Transverse colon (tissue), 4 donors: ENCODE data around the gene CCDC110. TPM values are rescaled to one million over a fixed set of nuclear protein-coding genes. Genes with fewer than 3 reads are reported as not detected.

Experiments
- DNase-seq: peaks from one replicate; pipeline ENCODE4 v3.0.0-alpha.2; 2019
- H3K27ac ChIP-seq, 4 donors: fragments of 200-600 bp; sonication (generic); 2 replicates each; pipeline ENCODE4 v1.5.1; 2016 to 2018; ENCODE audit warnings: inconsistent platforms in 4 of 4
- H3K27me3 ChIP-seq: fragments of 200-600 bp; sonication (generic); 2 replicates; pipeline ENCODE4 v1.5.1; 2017; ENCODE audit warnings: inconsistent platforms
- H3K36me3 ChIP-seq, 4 donors: fragments of 200-600 bp; sonication (generic); 2 replicates each; pipeline ENCODE4 v1.5.1; 2017 to 2019; ENCODE audit warnings: inconsistent platforms in 4 of 4
- H3K4me1 ChIP-seq, 4 donors: fragments of 200-600 bp; sonication (generic); 2 replicates each; pipeline ENCODE4 v1.5.1; 2017 to 2020; ENCODE audit warnings: inconsistent platforms in 4 of 4
- H3K4me3 ChIP-seq, 4 donors: fragments of 200-600 bp; sonication (generic); 1 replicate in 1 of 4; 2 replicates in 3 of 4; pipeline versions ENCODE4 v1.5.1 to v1.6.1; 2017 to 2019; ENCODE audit warnings: inconsistent platforms in 4 of 4
- H3K9me3 ChIP-seq, 2 donors: fragments of 200-600 bp; sonication (generic); 2 replicates each; pipeline ENCODE4 v1.5.1; 2017 to 2019; ENCODE audit warnings: inconsistent platforms in 2 of 2
- EP300 ChIP-seq: sonication (generic); formaldehyde crosslinking; IDR thresholded peaks from one replicate; pipeline ENCODE4 v1.6.1; 2017; ENCODE audit warnings: antibody characterized with exemption, low read depth
- POLR2A ChIP-seq: fragments of 450-650 bp; IDR thresholded peaks from one replicate; pipeline ENCODE4 v1.6.1; 2016; ENCODE audit warnings: antibody characterized with exemption, mild to moderate bottlenecking, moderate library complexity
- POLR2AphosphoS5 ChIP-seq, 3 donors: sonication (generic); formaldehyde crosslinking; IDR thresholded peaks; one replicate each; pipeline ENCODE4 v1.6.1; 2016; ENCODE audit warnings: antibody characterized with exemption in 3 of 3
- WGBS, 2 donors: methylation state at CpG; one replicate each; pipeline ENCODE4 v1.1.5; 2018; ENCODE audit warnings: low coverage in 1 of 2; 5-methylcytosine and 5-hydroxymethylcytosine counted together
- in situ Hi-C, 4 donors: fragments of 200-750 bp; cut with MboI; loops; one replicate each; pipeline versions ENCODE4 v1.15.0 to v1.15.1; 2017; ENCODE audit warnings: low sequenced_read_pairs in 3 of 4, low pct_ligation_motif_present in 1 of 4, low pct_unique_long_range_greater_than_20kb in 1 of 4
- intact Hi-C: fragments of 100-400 bp; cut with DNase I; formaldehyde crosslinking; loops from one replicate; pipeline ENCODE4 v1.15.1; 2023; ENCODE audit warnings: low total_unique reads
- total RNA-seq, 4 donors: library from RNA; depleted of rRNA; stranded (reverse); fragments of >200 nt; gene quantifications; one replicate each; pipeline ENCODE4 v1.1.0, GENCODE V29; 2016
- TF ChIP-seq, protein P1 (sequence below), 5 experiments: fragments of 200-600 bp in 3 of 5; fragments of 450-650 bp in 2 of 5; sonication (generic) in 3 of 5; IDR thresholded peaks; 1 replicate in 2 of 5; 2 replicates in 3 of 5; pipeline ENCODE4 v1.5.1; 2016 to 2017; ENCODE audit warnings: antibody characterized with exemption in 5 of 5, inconsistent platforms in 3 of 5, mild to moderate bottlenecking in 2 of 5, moderate library complexity in 1 of 5

The CCDC110 gene
- 1 to 10 TPM in 2 of 4 donors, not detected in 2; 2.5 to 3.0 TPM for total RNA-seq

GRCh38 chr4:185471235-185472102 lies at the start of gene CCDC110:
Gene CCDC110 (minus strand): TSS chr4:185471733. CDS start chr4:185471683, 50 bp downstream.
- Histone ChIP-seq H3K4me1 (peaks cover 0 to 14% (median 8%) of the 10 kb centered on the region in 4 donors), H3K9me3 (no peaks in the 10 kb centered on the region), H3K36me3 (no peaks in the 10 kb centered on the region), H3K4me3 (peak within 1 kb of the TSS; percentile 62 to 83 (median 74)), H3K27ac (peak within 1 kb of the TSS; percentile 69 to 78 (median 75)), H3K27me3 (no peaks in the 10 kb centered on the region)
- DNase-seq: peak; percentile 98
- intact Hi-C loops: loop anchor here (1.0 kb wide), 1 partner anchor 125 kb away; no protein-coding TSS in a partner anchor
- no peak for TF ChIP-seq EP300
- no peak for TF ChIP-seq POLR2A
- TF ChIP-seq, protein P1, sequence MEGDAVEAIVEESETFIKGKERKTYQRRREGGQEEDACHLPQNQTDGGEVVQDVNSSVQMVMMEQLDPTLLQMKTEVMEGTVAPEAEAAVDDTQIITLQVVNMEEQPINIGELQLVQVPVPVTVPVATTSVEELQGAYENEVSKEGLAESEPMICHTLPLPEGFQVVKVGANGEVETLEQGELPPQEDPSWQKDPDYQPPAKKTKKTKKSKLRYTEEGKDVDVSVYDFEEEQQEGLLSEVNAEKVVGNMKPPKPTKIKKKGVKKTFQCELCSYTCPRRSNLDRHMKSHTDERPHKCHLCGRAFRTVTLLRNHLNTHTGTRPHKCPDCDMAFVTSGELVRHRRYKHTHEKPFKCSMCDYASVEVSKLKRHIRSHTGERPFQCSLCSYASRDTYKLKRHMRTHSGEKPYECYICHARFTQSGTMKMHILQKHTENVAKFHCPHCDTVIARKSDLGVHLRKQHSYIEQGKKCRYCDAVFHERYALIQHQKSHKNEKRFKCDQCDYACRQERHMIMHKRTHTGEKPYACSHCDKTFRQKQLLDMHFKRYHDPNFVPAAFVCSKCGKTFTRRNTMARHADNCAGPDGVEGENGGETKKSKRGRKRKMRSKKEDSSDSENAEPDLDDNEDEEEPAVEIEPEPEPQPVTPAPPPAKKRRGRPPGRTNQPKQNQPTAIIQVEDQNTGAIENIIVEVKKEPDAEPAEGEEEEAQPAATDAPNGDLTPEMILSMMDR (IDR thresholded peaks at IDR 0.05): peak; percentile 30 to 84 (median 57)
- peak in 2 of 3 donors; percentile 62 to 63 for TF ChIP-seq POLR2AphosphoS5 (IDR thresholded peaks at IDR 0.05)
- in situ Hi-C loops: loop anchor here in 1 of 4 donors (10.0 kb wide), 1 partner anchor 123 kb away; no protein-coding TSS in a partner anchor
- 0 to 1% methylated on average over 11 to 45 of the region's 93 CpGs for WGBS, 2 donors

DNA sequence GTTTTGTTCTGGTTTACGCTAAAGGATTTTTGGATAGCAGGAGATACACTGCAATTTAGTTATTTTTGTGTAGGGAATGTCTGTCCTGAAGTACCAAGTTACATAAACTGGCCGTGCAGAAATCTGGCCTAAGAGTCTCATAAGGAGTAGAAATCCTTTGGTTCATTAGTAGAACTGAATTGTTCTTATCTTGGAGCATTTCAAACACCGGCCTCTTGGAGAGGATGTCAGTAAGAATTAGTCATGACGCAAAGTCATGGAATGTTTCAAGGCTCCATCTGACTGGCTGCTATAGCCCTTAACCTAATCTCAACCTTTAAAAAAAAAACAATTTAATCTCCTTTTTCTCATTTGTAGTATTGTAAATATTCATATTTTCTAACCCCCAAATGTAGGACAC lies 48.6 kb upstream of the CCDC110 start:
- 54 to 80% methylated on average over 4 of the region's 4 CpGs for WGBS, 2 donors
- in situ Hi-C loops (no loop called here), intact Hi-C loops (no loop called here)
- Histone ChIP-seq H3K36me3 (no peaks in the 10 kb centered on the region), H3K27me3 (peaks cover 6% of the 10 kb centered on the region), H3K4me3 (no peak overlapping the region), H3K27ac (peak overlapping the region in 1 of 4 donors; percentile 19), H3K9me3 (no peaks in the 10 kb centered on the region), H3K4me1 (no peaks in the 10 kb centered on the region)
- TF ChIP-seq POLR2AphosphoS5 (IDR thresholded peaks at IDR 0.05) (no peak), POLR2A (no peak), EP300 (no peak)
- TF ChIP-seq, protein P1 (IDR thresholded peaks at IDR 0.05): no peak
- no peak for DNase-seq

DNA sequence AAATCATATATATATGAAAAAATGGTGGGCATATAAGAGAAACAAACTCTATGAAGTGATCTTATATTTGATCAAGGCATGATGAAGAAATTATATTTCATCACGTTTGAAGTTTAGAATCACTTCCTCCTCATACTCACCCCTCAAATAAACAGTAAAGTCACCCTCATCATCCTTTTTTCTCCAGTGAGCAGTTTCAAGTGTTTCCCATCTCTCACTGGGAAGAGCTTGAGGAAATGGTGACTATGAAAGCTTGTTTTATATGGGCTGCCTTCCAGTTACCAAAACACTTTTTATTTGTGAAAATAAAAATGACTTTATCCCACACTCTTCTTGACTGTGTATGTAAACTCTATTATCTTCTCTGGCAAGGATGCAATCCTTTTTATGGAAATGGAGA lies 47.0 kb upstream of the CCDC110 start:
- DNase-seq: no peak
- in situ Hi-C loops: no loop called here
- Histone ChIP-seq H3K27me3 (peaks cover 12% of the 10 kb centered on the region), H3K36me3 (no peaks in the 10 kb centered on the region), H3K4me3 (no peak overlapping the region), H3K4me1 (peaks cover 0 to 11% (median 8%) of the 10 kb centered on the region in 4 donors), H3K9me3 (no peaks in the 10 kb centered on the region), H3K27ac (no peak overlapping the region)
- no peak for TF ChIP-seq EP300
- TF ChIP-seq, protein P1 (IDR thresholded peaks at IDR 0.05): no peak
- no peak for TF ChIP-seq POLR2AphosphoS5 (IDR thresholded peaks at IDR 0.05)
- no peak for TF ChIP-seq POLR2A
- WGBS, 2 donors: 15 to 28% methylated on average over 1 of the region's 1 CpG
- intact Hi-C loops: no loop called here

DNA sequence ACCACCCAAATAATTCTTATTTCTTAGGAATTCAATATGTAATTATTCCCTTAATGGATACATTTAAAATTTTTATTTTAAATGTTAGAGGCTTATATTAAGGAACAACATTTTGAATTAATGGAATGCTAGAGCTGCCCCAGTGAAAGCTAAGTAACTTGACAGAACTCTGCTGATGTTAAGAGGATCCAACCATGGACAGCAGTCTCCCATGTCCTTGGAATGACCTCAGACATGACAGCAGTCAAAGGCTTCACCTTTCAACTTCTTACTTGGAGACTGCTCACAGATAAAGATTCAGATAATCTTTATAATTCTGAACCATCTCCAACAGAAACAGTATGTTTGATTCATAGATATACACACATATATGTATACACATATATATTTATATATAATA lies 46.5 kb upstream of the CCDC110 start:
- in situ Hi-C loops (no loop called here), intact Hi-C loops (no loop called here)
- TF ChIP-seq POLR2AphosphoS5 (IDR thresholded peaks at IDR 0.05): no peak
- TF ChIP-seq, protein P1 (IDR thresholded peaks at IDR 0.05): no peak
- TF ChIP-seq EP300: no peak
- TF ChIP-seq POLR2A: no peak
- no peak overlapping the region for H3K4me3 ChIP-seq
- H3K27ac ChIP-seq: no peak overlapping the region
- H3K4me1 ChIP-seq: peaks cover 0 to 15% (median 13%) of the 10 kb centered on the region in 4 donors
- no peaks in the 10 kb centered on the region for H3K9me3 ChIP-seq
- H3K36me3 ChIP-seq: no peaks in the 10 kb centered on the region
- peaks cover 12% of the 10 kb centered on the region for H3K27me3 ChIP-seq
- DNase-seq: no peak
